ENCODE data around the gene FCHSD2. TPM values are rescaled to one million over a fixed set of nuclear protein-coding genes. Genes with fewer than 3 reads are reported as not detected.

FCHSD2 gene
- polyA plus RNA-seq, 1 donor (not counting 4 experiments of a cell fraction or from before 2014, with no cell fraction given) = 14.2 TPM

GRCh38 chr11:72896431-72896830 lies 245.7 kb downstream of the FCHSD2 start:
- H3K9ac ChIP-seq (ENCODE audit: control insufficient read depth, extremely low read depth, insufficient read depth, low read length) = no peak overlapping the region
- DNase-seq (ENCODE audit: low read depth, low spot score) (no peak), FAIRE-seq (no peak)
- H3K36me3 ChIP-seq (ENCODE audit: control insufficient read depth in 2 of 2, extremely low read depth in 1 of 2, insufficient read depth in 2 of 2, low read length in 2 of 2) = no peaks in the 10 kb centered on the region
- no peak overlapping the region for H3K4me3 ChIP-seq (ENCODE audit: control insufficient read depth in 2 of 3, extremely low read depth in 1 of 3, insufficient read depth in 2 of 3, low read depth in 1 of 3, low read length in 3 of 3)
- TF ChIP-seq CTCF (optimal IDR thresholded peaks at IDR 0.05 in 1 of 3, IDR thresholded peaks at IDR 0.05 in 1 of 3, conservative IDR thresholded peaks at IDR 0.05 in 1 of 3; ENCODE audit: extremely low read depth in 1 of 3, insufficient read depth in 2 of 3, low read length in 3 of 3) (no peak), EZH2 (IDR thresholded peaks at IDR 0.05; ENCODE audit: low read length) (no peak)
- H3K9me3 ChIP-seq (ENCODE audit: control insufficient read depth, low read depth, low read length) = no peaks in the 10 kb centered on the region
- dilution Hi-C loops (cut with MboI; ENCODE audit: extremely low pct_ligation_motif_present, low sequenced_read_pairs) = no loop called here
- no peak overlapping the region for H2AFZ ChIP-seq (ENCODE audit: control insufficient read depth, low read length)
- H3K79me2 ChIP-seq (ENCODE audit: control insufficient read depth, insufficient read depth, low read length) = no peaks in the 10 kb centered on the region
- no peak overlapping the region for H3K4me2 ChIP-seq (ENCODE audit: control insufficient read depth, extremely low read depth, insufficient read depth, low read depth, low read length)
- no peaks in the 10 kb centered on the region for H3K27me3 ChIP-seq (ENCODE audit: control insufficient read depth, extremely low read depth, insufficient read depth, low read length)
- no peak overlapping the region for H3K27ac ChIP-seq (ENCODE audit: control insufficient read depth, insufficient read depth, low read length)
- no peaks in the 10 kb centered on the region for H3K9me1 ChIP-seq (ENCODE audit: control insufficient read depth, extremely low read depth, insufficient read depth, low read length)
- no peaks in the 10 kb centered on the region for H4K20me1 ChIP-seq (ENCODE audit: control insufficient read depth, extremely low read depth, insufficient read depth, low read length)
- H3K4me1 ChIP-seq (ENCODE audit: control insufficient read depth, extremely low read depth, insufficient read depth, low read length) = no peaks in the 10 kb centered on the region

GRCh38 chr11:72890881-72891280 lies 251.2 kb downstream of the FCHSD2 start:
- Histone ChIP-seq H2AFZ (ENCODE audit: control insufficient read depth, low read length) (no peak overlapping the region), H3K9me3 (ENCODE audit: control insufficient read depth, low read depth, low read length) (no peaks in the 10 kb centered on the region), H3K9me1 (ENCODE audit: control insufficient read depth, extremely low read depth, insufficient read depth, low read length) (no peaks in the 10 kb centered on the region), H4K20me1 (ENCODE audit: control insufficient read depth, extremely low read depth, insufficient read depth, low read length) (no peaks in the 10 kb centered on the region), H3K36me3 (ENCODE audit: control insufficient read depth in 2 of 2, extremely low read depth in 1 of 2, insufficient read depth in 2 of 2, low read length in 2 of 2) (peaks cover under 1 to 1% of the 10 kb centered on the region in 2 experiments), H3K9ac (ENCODE audit: control insufficient read depth, extremely low read depth, insufficient read depth, low read length) (no peak overlapping the region), H3K27ac (ENCODE audit: control insufficient read depth, insufficient read depth, low read length) (no peak overlapping the region), H3K4me1 (ENCODE audit: control insufficient read depth, extremely low read depth, insufficient read depth, low read length) (no peaks in the 10 kb centered on the region), H3K4me2 (ENCODE audit: control insufficient read depth, extremely low read depth, insufficient read depth, low read depth, low read length) (no peak overlapping the region), H3K4me3 (ENCODE audit: control insufficient read depth in 2 of 3, extremely low read depth in 1 of 3, insufficient read depth in 2 of 3, low read depth in 1 of 3, low read length in 3 of 3) (no peak overlapping the region), H3K27me3 (ENCODE audit: control insufficient read depth, extremely low read depth, insufficient read depth, low read length) (no peaks in the 10 kb centered on the region), H3K79me2 (ENCODE audit: control insufficient read depth, insufficient read depth, low read length) (no peaks in the 10 kb centered on the region)
- DNase-seq (ENCODE audit: low read depth, low spot score) (no peak), FAIRE-seq (no peak)
- TF ChIP-seq CTCF (optimal IDR thresholded peaks at IDR 0.05 in 1 of 3, IDR thresholded peaks at IDR 0.05 in 1 of 3, conservative IDR thresholded peaks at IDR 0.05 in 1 of 3; ENCODE audit: extremely low read depth in 1 of 3, insufficient read depth in 2 of 3, low read length in 3 of 3) (no peak), EZH2 (IDR thresholded peaks at IDR 0.05; ENCODE audit: low read length) (no peak)
- dilution Hi-C loops (cut with MboI; ENCODE audit: extremely low pct_ligation_motif_present, low sequenced_read_pairs) = no loop called here
